GM19324 (cell line): Measurements from ENCODE around the gene EXD3.
"Not testable (repeated sequence)": the region's sequence is repeated elsewhere in the genome, so short reads cannot be mapped to it uniquely, and the experiment has no call there.

ENCODE experiments used
- ATAC-seq: cut with Tn5 transposase; IDR thresholded peaks from one replicate; pipeline ENCODE4 v1.9.1; 2021; ENCODE audit warnings: mild to moderate bottlenecking, moderate library complexity; ENCODE audit not compliant: unreplicated experiment, low FRiP score

The EXD3 gene

DNA sequence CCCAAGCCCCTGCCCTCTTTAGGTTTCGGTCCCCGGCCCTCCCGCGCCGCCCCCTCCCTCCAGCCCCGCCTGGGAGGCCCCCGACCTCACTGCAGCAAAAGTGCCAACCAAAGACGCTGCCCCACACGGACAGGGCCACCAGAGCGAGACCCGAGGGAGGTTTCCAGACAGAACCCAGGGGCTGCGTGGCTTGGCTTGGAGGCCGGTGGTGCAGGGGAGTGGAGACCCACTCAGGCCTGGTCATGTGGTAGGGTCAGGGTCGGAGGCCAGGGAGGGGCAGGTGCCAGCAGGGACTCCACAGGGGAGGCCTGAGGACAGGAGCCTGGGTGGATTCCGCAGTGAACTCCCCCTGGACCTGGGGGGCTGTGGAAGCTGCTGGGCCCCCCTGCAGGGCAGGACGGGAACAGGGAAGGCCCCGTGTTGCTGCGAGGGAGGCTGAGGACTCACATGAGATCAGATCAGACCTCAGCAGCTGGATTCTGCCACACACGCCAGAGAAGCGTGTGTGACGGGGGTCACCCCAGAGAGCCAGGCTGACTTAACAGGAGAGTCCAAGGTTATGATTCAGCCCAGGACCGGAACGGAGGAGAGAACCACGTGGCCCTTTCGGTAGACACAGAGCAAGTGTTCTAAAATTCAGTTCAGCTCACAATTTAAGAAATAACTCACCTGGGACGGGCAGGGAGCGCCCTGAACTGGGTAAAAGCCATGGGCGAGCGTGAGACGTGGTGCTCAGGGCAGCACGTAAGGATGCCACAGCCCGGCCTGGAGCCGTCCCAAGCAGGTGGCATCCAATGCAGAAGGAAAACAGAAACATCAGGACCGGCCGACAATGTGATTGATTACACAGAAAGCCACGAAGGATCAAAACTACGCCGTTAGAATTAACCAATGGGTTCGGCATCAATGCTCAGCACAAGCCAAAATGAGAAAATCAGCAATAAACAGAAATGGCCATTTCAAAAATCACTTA, 38.9 kb downstream of the EXD3 start:
- no peak for ATAC-seq

- no peak for ATAC-seq
Measured at GRCh38 chr9:137383081-137383783, 39.7 kb downstream of the EXD3 start.

DNA sequence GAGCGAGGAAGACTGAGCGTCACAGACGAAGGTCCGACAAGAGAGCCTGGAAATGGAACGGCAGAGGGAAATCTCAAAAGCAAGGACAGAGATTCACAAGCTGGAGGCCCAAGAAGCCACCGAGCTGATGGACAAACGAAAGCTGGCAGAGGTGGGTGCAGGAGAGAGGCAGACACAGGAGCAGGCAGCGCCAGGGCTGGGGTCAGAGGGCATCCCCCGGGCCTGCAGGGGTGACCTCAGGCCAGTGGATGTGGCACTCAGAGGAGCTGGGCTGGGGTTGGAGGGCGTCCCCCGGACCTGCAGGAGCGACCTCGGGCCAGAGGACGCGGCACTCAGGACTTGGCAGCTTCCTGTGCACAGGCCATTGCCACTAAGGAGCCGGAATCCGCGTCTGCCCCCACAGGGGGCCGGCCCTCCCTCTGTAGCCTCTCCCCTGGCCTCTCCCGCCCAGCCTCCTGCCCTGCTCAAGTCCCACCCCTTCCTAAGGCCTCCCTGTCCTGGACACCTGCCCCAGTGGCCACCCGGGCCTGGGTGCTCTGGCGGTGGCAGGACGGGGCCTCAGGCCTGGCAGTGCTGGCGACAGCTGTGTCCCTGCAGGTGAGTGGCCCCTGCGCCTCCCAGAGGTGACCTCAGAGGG, 40.4 kb downstream of the EXD3 start:
- no peak for ATAC-seq

GRCh38 chr9:137381501-137382443, 41.2 kb downstream of the EXD3 start:
- no peak for ATAC-seq

DNA sequence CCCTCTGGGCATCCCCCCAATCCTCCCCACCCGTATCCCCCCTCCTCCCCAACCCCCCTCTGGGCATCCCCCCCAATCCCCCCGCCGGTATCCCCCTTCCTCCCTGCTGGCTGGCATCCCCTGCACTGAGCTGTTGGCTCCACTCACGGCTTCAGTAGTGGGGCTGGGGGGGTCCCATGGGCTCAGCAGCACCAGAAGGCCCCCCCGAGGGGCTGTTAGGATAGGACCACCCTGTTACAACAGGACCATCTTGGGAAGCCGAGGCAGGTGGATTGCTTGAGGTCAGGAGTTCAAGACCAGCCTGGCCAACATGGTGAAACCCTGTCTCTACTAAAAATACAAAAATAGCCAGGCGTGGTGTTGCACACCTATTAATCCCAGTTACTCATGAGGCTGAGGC, 42.4 kb downstream of the EXD3 start:
- no peak for ATAC-seq

- ATAC-seq: no peak
Measured at GRCh38 chr9:137380171-137380570, 42.8 kb downstream of the EXD3 start.

DNA sequence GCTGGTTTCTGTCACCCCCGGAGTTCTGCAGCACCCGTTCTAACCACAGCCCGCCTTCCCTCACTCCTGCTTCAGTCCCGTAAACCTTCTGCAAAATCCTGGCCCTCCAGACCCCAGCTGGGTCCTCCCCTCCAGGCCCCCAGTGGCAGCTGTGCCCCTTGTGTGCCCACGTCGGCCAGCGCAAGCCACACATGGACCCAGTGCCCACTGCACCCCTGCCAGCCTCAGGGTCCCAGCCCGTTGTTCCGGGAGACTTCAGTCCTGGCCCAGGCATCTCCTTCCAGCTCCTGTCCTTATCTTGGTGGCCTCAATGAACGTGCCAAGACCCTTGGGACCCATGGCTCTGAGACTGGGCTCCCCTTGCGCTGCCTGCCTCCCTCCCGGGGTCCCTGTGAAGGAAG, 43.2 kb downstream of the EXD3 start:
- no peak for ATAC-seq

GRCh38 chr9:137378688-137379410, 44.1 kb downstream of the EXD3 start:
- ATAC-seq: not testable (repeated sequence)

- ATAC-seq: no peak
Measured at GRCh38 chr9:137376386-137376785, 46.6 kb downstream of the EXD3 start.

DNA sequence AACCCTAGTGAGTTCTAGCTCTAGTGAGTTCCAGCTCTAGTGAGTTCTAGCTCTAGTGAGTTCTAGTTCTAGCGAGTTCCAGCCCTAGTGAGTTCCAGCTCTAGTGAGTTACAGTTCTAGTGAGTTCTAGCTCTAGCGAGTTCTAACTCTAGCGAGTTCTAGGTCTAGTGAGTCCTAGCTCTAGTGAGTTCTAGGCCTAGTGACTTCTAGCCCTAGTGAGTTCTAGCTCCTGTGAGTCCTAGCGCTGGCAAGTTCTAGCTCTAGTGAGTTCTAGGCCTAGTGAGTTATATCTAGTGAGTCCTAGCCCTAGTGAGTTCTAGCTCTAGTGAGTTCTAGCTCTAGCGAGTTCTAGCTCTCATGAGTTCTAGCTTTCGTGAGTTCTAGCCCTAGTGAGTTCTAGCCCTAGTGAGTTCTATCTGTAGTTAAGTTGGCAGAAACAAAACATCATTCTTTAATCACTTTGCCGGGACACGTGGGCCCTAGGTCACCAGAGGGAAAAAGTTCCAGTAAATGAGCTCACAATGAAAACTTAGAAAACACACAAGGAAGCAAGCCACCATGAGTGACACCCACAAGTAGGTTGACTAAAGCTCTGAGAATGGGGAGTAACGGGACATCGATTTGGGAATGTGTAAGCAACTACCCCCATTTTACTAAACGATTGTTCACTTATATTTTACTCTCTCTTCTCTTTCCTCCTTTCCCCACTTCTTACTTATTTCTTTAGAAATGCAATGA, 47.5 kb downstream of the EXD3 start:
- no peak for ATAC-seq

DNA sequence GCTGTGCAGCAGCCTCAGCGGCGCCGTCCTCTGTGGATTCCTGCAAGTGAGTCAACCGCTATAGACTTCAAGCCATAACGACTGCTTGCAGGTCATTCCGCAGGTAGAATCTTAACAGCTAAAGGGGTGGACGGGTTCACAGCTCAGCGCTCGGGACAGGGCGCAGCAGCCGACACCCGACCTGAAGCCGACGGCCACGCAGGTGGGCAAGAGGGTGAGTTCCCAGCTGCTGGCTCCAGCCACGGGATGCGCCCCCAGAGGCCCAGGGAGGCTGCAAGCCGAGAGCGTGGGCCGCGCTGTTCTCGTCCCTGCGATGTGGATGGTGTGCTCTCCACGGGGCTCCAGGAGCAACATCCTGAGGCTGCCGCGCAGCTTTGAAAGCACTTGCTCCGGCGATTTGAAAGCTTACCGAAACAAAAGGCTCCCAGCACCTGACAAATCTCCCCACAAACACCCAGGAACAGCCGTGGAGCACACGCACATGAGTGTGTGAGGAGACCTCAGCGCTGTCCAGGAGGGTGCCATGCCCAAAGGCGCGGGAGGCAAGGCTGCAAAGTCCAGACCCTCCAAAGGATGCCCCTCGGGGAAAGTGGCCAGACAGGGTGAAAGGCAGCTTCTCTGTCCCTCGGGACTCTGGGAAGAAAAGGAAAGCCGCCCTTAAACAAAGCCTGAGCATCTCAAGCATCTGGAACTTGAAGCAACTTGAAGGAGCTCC, 48.7 kb downstream of the EXD3 start:
- ATAC-seq: no peak

- no peak for ATAC-seq
Measured at GRCh38 chr9:137373611-137373980, 49.4 kb downstream of the EXD3 start.

DNA sequence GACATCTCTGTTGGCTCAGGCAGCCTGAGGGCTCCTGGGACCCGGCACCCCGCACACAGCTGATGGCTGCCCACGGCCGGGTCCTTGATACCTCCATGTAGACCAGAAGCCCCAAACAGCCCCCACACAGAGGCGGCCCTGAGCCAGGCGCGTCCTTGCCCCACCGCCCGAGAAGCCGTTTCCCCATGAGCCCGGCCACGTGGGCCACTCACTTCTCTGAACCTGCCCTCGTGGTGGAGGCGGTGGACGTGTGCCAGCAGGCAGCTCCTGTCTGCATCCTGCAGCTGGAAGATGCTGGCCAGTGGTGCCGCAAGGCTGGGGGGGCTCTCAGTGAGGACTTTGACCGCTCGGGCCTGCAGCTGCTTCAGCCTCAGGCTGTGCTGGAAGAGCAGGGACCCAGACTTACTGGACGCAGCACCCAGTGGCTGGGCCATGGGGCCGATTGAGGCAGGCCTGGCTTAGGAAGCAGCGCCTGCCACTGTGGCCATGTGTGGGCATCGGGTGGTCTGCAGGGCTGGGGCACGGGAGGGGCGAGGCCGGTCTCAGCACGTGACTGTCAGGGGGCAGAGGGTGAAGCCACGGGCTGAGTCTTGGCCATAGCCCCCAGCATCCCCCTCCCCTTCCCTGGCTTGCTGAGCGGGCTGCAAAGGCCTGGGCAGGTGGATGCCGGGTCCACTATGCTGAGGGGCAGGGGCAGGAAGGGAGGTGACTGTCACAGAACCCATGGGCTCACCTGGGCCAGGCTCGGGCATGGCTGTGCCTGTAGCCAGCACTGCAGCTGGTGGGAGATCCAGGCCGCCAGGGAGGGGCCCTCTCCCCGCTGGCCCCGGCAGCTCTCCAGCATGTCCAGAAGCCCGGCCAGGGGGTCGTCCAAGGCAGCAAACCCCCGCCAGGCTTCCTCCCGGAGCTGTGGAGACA, 50.0 kb downstream of the EXD3 start:
- ATAC-seq: no peak

GRCh38 chr9:137371946-137372651, 50.9 kb downstream of the EXD3 start:
- no peak for ATAC-seq

DNA sequence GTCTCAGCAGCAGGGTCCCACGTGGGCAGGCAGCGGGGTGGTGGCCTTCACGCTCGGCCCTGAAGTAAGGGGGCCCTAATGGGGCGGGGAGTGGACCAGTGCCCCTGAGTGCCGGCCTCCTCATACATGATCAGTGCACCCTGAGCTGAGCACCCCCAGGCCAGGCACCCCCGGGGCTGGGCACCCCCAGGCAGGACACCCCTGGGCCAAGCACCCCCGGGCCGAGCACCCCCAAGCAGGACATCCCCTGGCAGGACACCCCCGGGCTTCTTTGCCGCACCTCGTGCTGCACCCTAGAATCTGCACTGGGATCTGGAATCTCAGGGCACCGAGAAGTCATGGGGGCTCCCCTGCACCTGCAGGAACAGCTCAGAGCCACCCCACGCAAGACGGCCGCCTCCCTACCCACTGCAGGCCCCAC, 51.4 kb downstream of the EXD3 start:
- ATAC-seq: no peak

GRCh38 chr9:137370865-137371520, 52.0 kb downstream of the EXD3 start:
- ATAC-seq: no peak
